K562 (cell line): ENCODE measurements around the gene CHST10. TPM values are rescaled to one million over a fixed set of nuclear protein-coding genes. Genes with fewer than 3 reads are reported as not detected.

Source experiments
- ATAC-seq: fragments of 200-7000 bp; cut with Tn5 transposase; 3 replicates; pipeline ENCODE4 v1.9.1; 2020; ENCODE audit warnings: moderate library complexity
- BruUV-seq: library from RNA; stranded (reverse); fragments of 400-500 nt; replicated peaks from 2 replicates; lab custom pipeline; 2021; lab: Mats Ljungman, UMichigan
- CTCF ChIA-PET: fragments of 300-600 bp; formaldehyde crosslinking; extraction: SDS; loops from one replicate; lab custom pipeline; 2021; ENCODE audit warnings: low intra/inter-chr PET ratio; lab: Yijun Ruan, JAX
- POLR2A ChIA-PET: fragments of 300-600, 350-650 bp; sonication (Branson Sonifier 250); formaldehyde crosslinking; extraction: SDS; loops from one replicate; lab custom pipeline; 2021; ENCODE audit warnings: antibody characterized with exemption, inconsistent platforms; lab: Yijun Ruan, JAX
- DNase-seq, 4 experiments: peaks; one replicate each; pipeline versions ENCODE4 v3.0.0 to v3.0.0-alpha.2; 2011 to 2018; ENCODE audit warnings: low spot score in 3 of 4, mixed read lengths in 3 of 4; ENCODE audit errors: extremely low read depth in 1 of 4
- FAIRE-seq: peaks from 2 replicates; lab custom pipeline; 2011; peaks lifted over from hg19 to GRCh38; lab: Jason Lieb, UNC
- H2AFZ ChIP-seq: 2 replicates; pipeline ENCODE4 v1.6.0; 2011; ENCODE audit warnings: low read depth, low read length, control low read depth, inconsistent platforms
- H3K27ac ChIP-seq: fragments of 200-600 bp; 3 replicates; pipeline ENCODE4 v1.8.0; 2011; ENCODE audit warnings: low read depth, mild to moderate bottlenecking, control low read depth, inconsistent platforms, low read length, moderate library complexity, mixed read lengths; ENCODE audit errors: extremely low read depth
- H3K27me3 ChIP-seq, 2 experiments: fragments of 300-600 bp in 1 of 2; 2 replicates in 1 of 2; 3 replicates in 1 of 2; pipeline versions ENCODE4 v1.6.0 to v1.8.0; 2011; ENCODE audit warnings: inconsistent platforms in 2 of 2, low read length in 2 of 2, mild to moderate bottlenecking in 1 of 2, mixed read lengths in 1 of 2, moderate library complexity in 1 of 2; ENCODE audit not compliant: control insufficient read depth in 2 of 2, insufficient read depth in 2 of 2
- H3K36me3 ChIP-seq: fragments of 300-600 bp; 3 replicates; pipeline ENCODE4 v1.8.0; 2011; ENCODE audit warnings: mild to moderate bottlenecking, low read length, inconsistent platforms; ENCODE audit not compliant: control insufficient read depth, insufficient read depth
- H3K4me1 ChIP-seq, 2 experiments: fragments of 200-600 bp in 1 of 2; replicated peaks in 1 of 2; 2 replicates in 1 of 2; 3 replicates in 1 of 2; pipeline versions ENCODE4 v1.5.1 to v1.8.0; 2011; ENCODE audit warnings: inconsistent platforms in 2 of 2, low read length in 2 of 2, mild to moderate bottlenecking in 1 of 2, mixed read lengths in 1 of 2, moderate library complexity in 1 of 2; ENCODE audit not compliant: control insufficient read depth in 2 of 2, insufficient read depth in 2 of 2
- H3K4me2 ChIP-seq: 2 replicates; pipeline ENCODE4 v1.6.1; 2011; ENCODE audit warnings: low read length, control low read depth, inconsistent platforms, mixed read lengths; ENCODE audit not compliant: insufficient read depth
- H3K4me3 ChIP-seq: fragments of 200-600 bp; sonication (generic), shearing (Covaris generic); 2 replicates; pipeline ENCODE4 v1.5.1; 2016; ENCODE audit warnings: control low read depth, inconsistent platforms
- H3K79me2 ChIP-seq: fragments of 200-600 bp; 3 replicates; pipeline ENCODE4 v1.8.0; 2011; ENCODE audit warnings: low read length, inconsistent platforms; ENCODE audit not compliant: control insufficient read depth, insufficient read depth
- H3K9ac ChIP-seq, 2 experiments: 2 replicates each; pipeline versions ENCODE4 v1.6.0 to v1.6.1; 2011; ENCODE audit warnings: low read depth in 2 of 2, low read length in 2 of 2, control low read depth in 1 of 2, inconsistent platforms in 1 of 2, mild to moderate bottlenecking in 1 of 2, mixed read lengths in 1 of 2; ENCODE audit not compliant: insufficient read depth in 1 of 2
- H3K9me1 ChIP-seq: one replicate; pipeline ENCODE4 v1.6.0; 2011; ENCODE audit warnings: inconsistent platforms, mild to moderate bottlenecking, low read length, moderate library complexity; ENCODE audit not compliant: control insufficient read depth, insufficient read depth
- H3K9me3 ChIP-seq: replicated peaks from 2 replicates; pipeline ENCODE4 v1.5.1; 2011; ENCODE audit warnings: low read depth, low read length, inconsistent platforms; ENCODE audit not compliant: control insufficient read depth, insufficient read depth
- H4K20me1 ChIP-seq: replicated peaks from 2 replicates; pipeline ENCODE4 v1.6.1; 2011; ENCODE audit warnings: low read length, inconsistent platforms, mixed read lengths; ENCODE audit not compliant: control insufficient read depth, insufficient read depth
- ADNP ChIP-seq: fragments of 200-800 bp; sonication (Bioruptor generic); IDR thresholded peaks from 2 replicates; pipeline ENCODE4 v1.6.1; 2016; ENCODE audit warnings: missing genetic modification characterization, missing compliant biosample characterization
- CREM ChIP-seq: IDR thresholded peaks from 2 replicates; pipeline ENCODE4 v1.6.1; 2014; ENCODE audit warnings: antibody characterized with exemption, low read depth
- E2F3 ChIP-seq: fragments of 250-450 bp; sonication (Bioruptor Pico); IDR thresholded peaks from 2 replicates; pipeline ENCODE4 v1.4.0; 2020; ENCODE audit warnings: mild to moderate bottlenecking
- MBD1 ChIP-seq: fragments of 250-450 bp; sonication (Bioruptor Pico); IDR thresholded peaks from 2 replicates; pipeline ENCODE4 v1.8.0; 2022; ENCODE audit warnings: inconsistent platforms
- NFYB ChIP-seq: IDR thresholded peaks from 2 replicates; pipeline ENCODE4 v1.6.1; 2011; ENCODE audit warnings: mild to moderate bottlenecking, moderate library complexity; ENCODE audit not compliant: insufficient read length; ENCODE audit errors: extremely low read depth
- SMAD3 ChIP-seq: fragments of 450-650 bp; formaldehyde crosslinking; conservative IDR thresholded peaks from 2 replicates; pipeline ENCODE4 v1.4.0; 2020; ENCODE audit warnings: mild to moderate bottlenecking
- TAF9B ChIP-seq: fragments of 450-650 bp; IDR thresholded peaks from 2 replicates; pipeline ENCODE4 v1.6.1; 2018; ENCODE audit warnings: mild to moderate bottlenecking; ENCODE audit not compliant: partially characterized antibody
- ZNF407 ChIP-seq: fragments of 450-650 bp; IDR thresholded peaks from 2 replicates; pipeline ENCODE4 v1.6.1; 2016; ENCODE audit warnings: low read depth
- WGBS: fragments of 100-300 bp; shearing (Covaris generic); methylation state at CpG from one replicate; pipeline ENCODE4 v1.1.6; 2016; ENCODE audit warnings: low coverage, mixed read lengths; ENCODE audit not compliant: insufficient coverage; ENCODE audit errors: missing lambda C conversion rate; 5-methylcytosine and 5-hydroxymethylcytosine counted together
- in situ Hi-C: fragments of 300-500 bp; cut with MboI; formaldehyde crosslinking; loops from 4 replicates; pipeline ENCODE4 v1.15.0; 2018; ENCODE audit warnings: inconsistent platforms, mixed read lengths
- intact Hi-C: fragments of 100-400 bp; cut with micrococcal nuclease; formaldehyde crosslinking; loops from 2 replicates; pipeline ENCODE4 v1.14.2; 2022
- polyA plus RNA-seq, 8 experiments: library from polyadenylated mRNA; depleted of rRNA in 4 of 8; stranded (reverse) in 5 of 8; unstranded in 3 of 8; fragments of >200 nt; fragmentation: Nextera tagmentation in 2 of 8; fragmentation: Illumina TruSeq in 1 of 8; extraction: Ambion mirVana in 2 of 8; extraction: Trizol in 1 of 8; gene quantifications; 2 replicates each; pipeline versions ENCODE4 v1.2.1 to v1.2.3, GENCODE V29; 2011 to 2014; ENCODE audit warnings: inconsistent platforms in 1 of 8, missing spikeins in 1 of 8
- total RNA-seq, 7 experiments: library from RNA; depleted of rRNA in 6 of 7; stranded (reverse); fragments of >200 nt in 6 of 7; fragmentation: Illumina TruSeq in 2 of 7; extraction: Trizol in 2 of 7; gene quantifications; 2 replicates each; pipeline versions ENCODE4 v1.2.1 to v1.2.3, GENCODE V29; 2011 to 2021; ENCODE audit warnings: low replicate concordance in 1 of 7

CHST10 gene
- total and polyA plus RNA-seq, 9 of the 15 experiments (the other 6 are each of a cell fraction or from before 2014, with no cell fraction given) = 1.3 to 30.9 (median 19.3) TPM

GRCh38 chr2:100391735-100392515, 25.5 kb downstream of the CHST10 start:
- CTCF ChIA-PET = no interaction called here
- ATAC-seq (no peak), DNase-seq (no peak), FAIRE-seq (no peak)
- POLR2A ChIA-PET = interaction anchor here (1.1 kb wide), 2 partner anchors 10 to 11 kb away, joined by 3 read pairs; no protein-coding TSS in a partner anchor
- Histone ChIP-seq H3K4me3 (no peak overlapping the region), H3K9me1 (no peaks in the 10 kb centered on the region), H3K4me2 (no peak overlapping the region), H4K20me1 (no peaks in the 10 kb centered on the region), H3K27me3 (no peaks in the 10 kb centered on the region), H3K79me2 (no peaks in the 10 kb centered on the region), H3K27ac (no peak overlapping the region), H3K9ac (no peak overlapping the region; a peak in 1 of 4 replicates), H3K4me1 (peaks cover 0 to 2% of the 10 kb centered on the region in 2 experiments; a peak in 1 of 5 replicates), H3K36me3 (peaks cover 36% of the 10 kb centered on the region; the same call in 1 of the 3 replicates), H2AFZ (no peak overlapping the region), H3K9me3 (no peaks in the 10 kb centered on the region)
- TF ChIP-seq TAF9B (no peak), ADNP (tag) (no peak), CREM (no peak), MBD1 (CRISPR knock-in tag) (no peak), SMAD3 (CRISPR knock-in tag) (no peak), NFYB (no peak), E2F3 (CRISPR knock-in tag) (no peak), ZNF407 (no peak)
- in situ Hi-C loops (loop anchor here (25.0 kb wide), 1 partner anchor 830 kb away; no protein-coding TSS in a partner anchor), intact Hi-C loops (no loop called here)
- WGBS = 90% methylated on average over 21 of the region's 23 CpGs
- BruUV-seq = no TSS peak
